Activated CD8-positive, alpha-beta T cell treated with anti-CD3 and anti-CD28 coated beads for 36 hours (primary cell): ENCODE results near the gene SNRNP70. TPM values are rescaled to one million over a fixed set of nuclear protein-coding genes. Genes with fewer than 3 reads are reported as not detected.

Experiments used
- ATAC-seq: fragments of 200-7000 bp; cut with Tn5 transposase; one replicate; pipeline ENCODE4 v1.10.0; 2021; ENCODE audit warnings: mild to moderate bottlenecking, moderate library complexity
- CTCF ChIA-PET: fragments of 350-600 bp; sonication (Branson Sonifier 250); formaldehyde crosslinking; loops from one replicate; lab custom pipeline; 2021; ENCODE audit warnings: antibody characterized with exemption; lab: Charles Lee
- POLR2A ChIA-PET: fragments of 350-600 bp; sonication (Branson Sonifier 250); formaldehyde crosslinking; loops from one replicate; lab custom pipeline; 2021; ENCODE audit warnings: antibody characterized with exemption; lab: Charles Lee
- DNase-seq: peaks from one replicate; pipeline ENCODE4 v3.0.0-alpha.2; 2020
- H3K27ac Mint-ChIP-seq: one replicate; pipeline ENCODE4 v1.8.0; 2021; ENCODE audit warnings: mild to moderate bottlenecking, mixed read lengths
- H3K27me3 Mint-ChIP-seq: one replicate; pipeline ENCODE4 v1.8.0; 2021; ENCODE audit warnings: mixed read lengths
- H3K36me3 Mint-ChIP-seq: one replicate; pipeline ENCODE4 v1.8.0; 2021; ENCODE audit warnings: low read depth, mixed read lengths
- H3K4me1 Mint-ChIP-seq: one replicate; pipeline ENCODE4 v1.8.0; 2021; ENCODE audit warnings: low read depth, mixed read lengths
- H3K4me3 Mint-ChIP-seq: one replicate; pipeline ENCODE4 v1.8.0; 2021; ENCODE audit warnings: mild to moderate bottlenecking, moderate library complexity, mixed read lengths
- H3K9me3 Mint-ChIP-seq: one replicate; pipeline ENCODE4 v1.8.0; 2021; ENCODE audit warnings: mixed read lengths
- intact Hi-C: fragments of 100-400 bp; cut with micrococcal nuclease; formaldehyde crosslinking; loops from one replicate; pipeline ENCODE4 v1.10.0; 2022
- total RNA-seq, 2 experiments: library from RNA; stranded (reverse); gene quantifications; one replicate each; pipeline ENCODE4 v1.2.3, GENCODE V29; 2021
- TF ChIP-seq, protein P1 (sequence below): fragments of 200-600 bp; IDR thresholded peaks from one replicate; pipeline ENCODE4 v1.8.0; 2022; ENCODE audit warnings: antibody characterized with exemption, mild to moderate bottlenecking

The SNRNP70 gene
- total RNA-seq, 2 experiments from 2014 or later = 187 to 188 TPM

DNA sequence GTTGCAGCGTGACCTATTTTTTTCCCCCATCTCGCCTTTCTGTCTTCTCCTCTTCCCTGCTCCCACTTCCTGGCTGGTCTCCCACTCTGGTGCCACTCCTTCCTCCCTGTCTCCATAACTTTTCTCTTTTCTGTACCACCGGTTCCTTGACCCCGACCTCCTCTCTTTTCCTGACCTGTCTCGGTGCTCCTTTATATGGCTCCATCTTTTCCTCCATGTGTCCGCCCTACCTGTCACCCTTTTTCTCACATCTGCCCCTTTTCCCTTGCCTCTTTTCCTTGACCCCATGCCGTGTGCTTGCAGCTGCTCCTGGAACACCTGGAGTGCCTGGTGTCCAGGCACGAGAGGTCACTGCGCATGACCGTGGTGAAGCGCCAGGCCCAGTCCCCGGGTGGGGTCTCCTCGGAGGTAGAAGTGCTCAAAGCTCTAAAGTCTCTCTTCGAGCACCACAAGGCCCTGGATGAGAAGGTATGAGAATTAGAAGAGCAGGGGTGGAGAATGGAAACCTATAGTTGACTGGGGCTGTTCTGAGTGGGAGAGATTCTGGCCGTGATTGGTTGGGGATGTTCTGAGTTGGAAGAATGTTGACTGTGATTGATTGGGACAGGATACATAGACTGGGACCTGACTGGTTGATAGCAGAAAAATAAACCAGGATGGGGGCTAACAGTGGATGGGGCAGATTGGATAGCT lies 43.4 kb downstream of the SNRNP70 start:
- DNase-seq (no peak), ATAC-seq (no peak)
- H3K4me1 Mint-ChIP-seq = peaks cover 13% of the 10 kb centered on the region
- intact Hi-C loops = no loop called here
- peak overlapping the region; percentile 82 for H3K4me3 Mint-ChIP-seq
- no peaks in the 10 kb centered on the region for H3K27me3 Mint-ChIP-seq
- H3K27ac Mint-ChIP-seq = peak overlapping the region; percentile 52
- TF ChIP-seq, protein P1, sequence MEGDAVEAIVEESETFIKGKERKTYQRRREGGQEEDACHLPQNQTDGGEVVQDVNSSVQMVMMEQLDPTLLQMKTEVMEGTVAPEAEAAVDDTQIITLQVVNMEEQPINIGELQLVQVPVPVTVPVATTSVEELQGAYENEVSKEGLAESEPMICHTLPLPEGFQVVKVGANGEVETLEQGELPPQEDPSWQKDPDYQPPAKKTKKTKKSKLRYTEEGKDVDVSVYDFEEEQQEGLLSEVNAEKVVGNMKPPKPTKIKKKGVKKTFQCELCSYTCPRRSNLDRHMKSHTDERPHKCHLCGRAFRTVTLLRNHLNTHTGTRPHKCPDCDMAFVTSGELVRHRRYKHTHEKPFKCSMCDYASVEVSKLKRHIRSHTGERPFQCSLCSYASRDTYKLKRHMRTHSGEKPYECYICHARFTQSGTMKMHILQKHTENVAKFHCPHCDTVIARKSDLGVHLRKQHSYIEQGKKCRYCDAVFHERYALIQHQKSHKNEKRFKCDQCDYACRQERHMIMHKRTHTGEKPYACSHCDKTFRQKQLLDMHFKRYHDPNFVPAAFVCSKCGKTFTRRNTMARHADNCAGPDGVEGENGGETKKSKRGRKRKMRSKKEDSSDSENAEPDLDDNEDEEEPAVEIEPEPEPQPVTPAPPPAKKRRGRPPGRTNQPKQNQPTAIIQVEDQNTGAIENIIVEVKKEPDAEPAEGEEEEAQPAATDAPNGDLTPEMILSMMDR = no peak
- no peaks in the 10 kb centered on the region for H3K9me3 Mint-ChIP-seq
- H3K36me3 Mint-ChIP-seq = peaks cover 1% of the 10 kb centered on the region
- ChIA-PET CTCF (interaction anchor here (0.6 to 3.7 kb wide), 7 partner anchors 15 to 341 kb away, joined by 3 to 17 read pairs (median 5); partner anchors contain the start of gene LIN7B), POLR2A (interaction anchor here (1.0 to 2.8 kb wide), 4 partner anchors 9 to 23 kb away, joined by 3 to 11 read pairs (median 6); partner anchors contain the start of genes LIN7B and PPFIA3)

DNA sequence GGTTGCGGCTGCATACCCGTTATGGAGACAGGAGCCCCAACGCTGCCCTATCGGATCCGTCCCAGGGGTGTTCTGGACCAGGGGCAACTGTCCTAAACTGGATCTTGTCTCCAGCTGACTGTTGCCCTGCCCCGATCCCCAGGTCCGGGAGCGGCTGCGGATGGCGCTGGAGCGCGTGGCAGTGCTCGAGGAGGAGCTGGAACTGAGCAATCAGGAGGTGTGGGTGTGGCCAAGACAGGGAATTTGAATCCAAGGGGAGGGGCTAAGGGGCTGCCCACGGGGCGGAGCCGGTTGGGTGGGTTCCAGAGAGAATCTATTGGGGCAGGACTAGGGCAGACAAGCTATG lies 44.0 kb downstream of the SNRNP70 start:
- Mint-ChIP-seq H3K27ac (no peak overlapping the region), H3K4me3 (no peak overlapping the region), H3K27me3 (peaks cover under 1% of the 10 kb centered on the region), H3K4me1 (peaks cover 15% of the 10 kb centered on the region), H3K36me3 (peaks cover 1% of the 10 kb centered on the region), H3K9me3 (no peaks in the 10 kb centered on the region)
- TF ChIP-seq, protein P1 = no peak
- intact Hi-C loops = no loop called here
- DNase-seq (no peak), ATAC-seq (no peak)
- ChIA-PET POLR2A (interaction anchor here (1.4 to 2.8 kb wide), 4 partner anchors 11 to 24 kb away, joined by 3 to 11 read pairs (median 8); partner anchors contain the start of gene LIN7B), CTCF (interaction anchor here (0.6 to 3.7 kb wide), 7 partner anchors 15 to 342 kb away, joined by 3 to 17 read pairs (median 5); partner anchors contain the start of gene LIN7B)

DNA sequence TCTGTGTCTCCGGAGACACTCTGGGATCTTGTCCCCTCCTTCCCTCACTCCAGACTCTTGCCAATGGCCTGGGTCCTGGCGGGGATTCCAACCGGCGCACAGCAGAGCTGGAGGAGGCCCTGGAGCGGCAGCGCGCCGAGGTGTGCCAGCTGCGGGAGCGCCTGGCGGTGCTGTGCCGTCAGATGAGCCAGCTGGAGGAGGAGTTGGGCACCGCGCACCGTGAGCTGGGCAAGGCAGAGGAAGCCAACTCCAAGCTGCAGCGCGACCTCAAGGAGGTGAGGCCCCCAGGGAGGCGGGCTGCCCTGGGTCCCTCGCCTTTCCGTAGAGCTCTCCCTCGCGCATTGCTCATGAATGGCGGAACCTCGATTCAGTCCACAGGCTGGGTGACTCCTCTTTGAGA lies 45.1 kb downstream of the SNRNP70 start:
- peaks cover 1% of the 10 kb centered on the region for H3K36me3 Mint-ChIP-seq
- intact Hi-C loops = no loop called here
- DNase-seq (no peak), ATAC-seq (no peak)
- H3K4me3 Mint-ChIP-seq = no peak overlapping the region
- ChIA-PET POLR2A (interaction anchor here (1.5 kb wide), 1 partner anchor 10 kb away, joined by 6 read pairs; no protein-coding TSS in a partner anchor), CTCF (interaction anchor here (2.1 to 7.0 kb wide), 5 partner anchors 15 to 69 kb away, joined by 5 to 35 read pairs (median 16); partner anchors contain the start of gene LIN7B)
- TF ChIP-seq, protein P1 = no peak
- no peaks in the 10 kb centered on the region for H3K9me3 Mint-ChIP-seq
- H3K27me3 Mint-ChIP-seq = peaks cover 4% of the 10 kb centered on the region
- no peak overlapping the region for H3K27ac Mint-ChIP-seq
- peaks cover 17% of the 10 kb centered on the region for H3K4me1 Mint-ChIP-seq

DNA sequence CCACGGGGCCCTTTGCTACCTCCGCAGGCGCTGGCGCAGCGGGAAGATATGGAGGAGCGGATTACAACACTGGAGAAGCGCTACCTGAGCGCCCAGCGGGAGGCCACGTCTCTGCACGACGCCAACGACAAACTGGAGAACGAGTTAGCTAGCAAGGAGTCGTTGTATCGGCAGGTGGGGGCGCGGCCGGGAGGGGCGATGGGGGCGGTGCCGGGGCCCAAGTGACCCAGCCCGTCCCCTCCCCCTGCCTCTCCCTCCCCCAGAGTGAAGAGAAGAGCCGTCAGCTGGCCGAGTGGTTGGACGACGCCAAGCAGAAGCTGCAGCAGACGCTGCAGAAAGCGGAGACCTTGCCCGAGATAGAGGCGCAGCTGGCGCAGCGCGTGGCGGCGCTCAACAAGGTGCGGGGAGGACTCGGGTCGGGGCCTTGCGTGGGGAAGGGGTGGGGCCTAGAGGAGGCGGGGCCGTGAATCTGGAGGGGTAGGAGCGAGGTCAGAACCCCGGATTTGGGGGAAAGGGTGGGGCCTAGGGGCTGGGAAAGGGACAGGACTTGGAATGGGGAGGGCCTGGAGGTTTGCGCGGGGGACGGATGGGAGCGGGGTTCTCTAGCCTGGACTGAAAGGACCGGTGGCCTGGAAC lies 47.8 kb downstream of the SNRNP70 start:
- TF ChIP-seq, protein P1 = no peak
- peak; percentile 12 for ATAC-seq
- Mint-ChIP-seq H3K4me1 (peaks cover 16% of the 10 kb centered on the region), H3K27me3 (peaks cover 4% of the 10 kb centered on the region), H3K27ac (no peak overlapping the region), H3K4me3 (peak overlapping the region; percentile 49), H3K9me3 (no peaks in the 10 kb centered on the region), H3K36me3 (peaks cover 1% of the 10 kb centered on the region)
- ChIA-PET CTCF (interaction anchor here (1.0 to 7.0 kb wide), 4 partner anchors 12 to 92 kb away, joined by 4 to 35 read pairs (median 8); partner anchors contain the start of gene LIN7B), POLR2A (interaction anchor here (0.9 kb wide), 1 partner anchor 13 kb away, joined by 3 read pairs; no protein-coding TSS in a partner anchor)
- peak; percentile 37 for DNase-seq
- intact Hi-C loops = no loop called here
